IPS-15b (cell line): ENCODE data around the gene HTR2A.
A peak's percentile ranks its signal among the peaks of the same experiment; 100 is the strongest.

ENCODE experiments used
- H3K27me3 ChIP-seq: one replicate; pipeline ENCODE4 v1.6.1; 2013; ENCODE audit warnings: low read length; ENCODE audit not compliant: control insufficient read depth, insufficient read depth
- H3K36me3 ChIP-seq: one replicate; pipeline ENCODE4 v1.6.1; 2013; ENCODE audit warnings: low read length; ENCODE audit not compliant: control insufficient read depth, insufficient read depth
- H3K4me1 ChIP-seq: one replicate; pipeline ENCODE4 v1.6.1; 2013; ENCODE audit warnings: mild to moderate bottlenecking, low read length; ENCODE audit not compliant: control insufficient read depth, insufficient read depth
- H3K4me3 ChIP-seq: one replicate; pipeline ENCODE4 v1.5.1; 2013; ENCODE audit warnings: low read depth, low read length
- H3K9ac ChIP-seq: one replicate; pipeline ENCODE4 v1.6.1; 2013; ENCODE audit warnings: low read depth, mild to moderate bottlenecking, low read length
- H3K9me3 ChIP-seq: one replicate; pipeline ENCODE4 v1.6.1; 2013; ENCODE audit warnings: mild to moderate bottlenecking, low read length; ENCODE audit not compliant: control insufficient read depth, insufficient read depth

HTR2A gene

DNA sequence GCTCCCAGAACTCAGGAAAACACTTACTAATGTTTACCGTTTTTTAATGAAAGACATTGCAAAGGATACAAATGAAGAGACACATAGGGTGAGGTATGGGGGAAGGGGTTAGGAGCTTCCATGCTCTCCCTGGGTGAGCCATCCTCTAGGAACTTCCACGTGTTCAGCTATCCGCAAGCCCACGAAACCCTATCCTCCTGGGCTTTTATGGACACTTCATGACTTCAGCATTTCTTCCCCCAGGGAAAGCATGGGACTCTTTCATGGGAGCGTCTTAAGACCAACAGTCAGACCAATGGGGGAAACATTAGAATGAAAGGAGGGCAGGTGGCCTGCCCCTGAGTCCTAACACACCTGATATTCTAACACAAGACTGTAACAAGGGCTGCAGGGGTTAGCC lies 93.3 kb downstream of the HTR2A start:
- Histone ChIP-seq H3K9me3 (no peaks in the 10 kb centered on the region), H3K4me3 (no peak overlapping the region), H3K36me3 (no peaks in the 10 kb centered on the region), H3K27me3 (no peaks in the 10 kb centered on the region), H3K4me1 (no peaks in the 10 kb centered on the region), H3K9ac (no peak overlapping the region)

DNA sequence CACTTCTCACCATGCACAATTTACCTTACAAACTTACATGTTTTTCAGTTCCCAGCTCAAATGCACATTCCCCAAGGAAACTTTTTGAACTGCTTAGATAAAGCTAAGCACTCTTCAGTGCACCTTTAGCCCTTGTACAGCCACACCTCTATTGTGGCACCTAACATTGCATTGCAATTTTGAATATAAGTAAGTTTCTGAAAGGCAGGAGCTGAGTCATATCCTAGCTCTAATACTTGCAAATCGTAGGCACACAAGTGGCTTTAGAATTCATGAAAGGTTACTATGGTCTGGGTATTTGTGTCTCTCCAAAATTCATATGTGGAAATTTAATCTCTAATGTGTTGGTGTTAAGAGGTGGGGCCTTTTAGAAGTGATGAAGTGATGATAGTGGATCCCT lies 95.0 kb downstream of the HTR2A start:
- no peaks in the 10 kb centered on the region for H3K27me3 ChIP-seq
- no peak overlapping the region for H3K9ac ChIP-seq
- H3K36me3 ChIP-seq, result no peaks in the 10 kb centered on the region
- no peaks in the 10 kb centered on the region for H3K9me3 ChIP-seq
- no peak overlapping the region for H3K4me3 ChIP-seq
- H3K4me1 ChIP-seq, result peaks cover 4% of the 10 kb centered on the region

DNA sequence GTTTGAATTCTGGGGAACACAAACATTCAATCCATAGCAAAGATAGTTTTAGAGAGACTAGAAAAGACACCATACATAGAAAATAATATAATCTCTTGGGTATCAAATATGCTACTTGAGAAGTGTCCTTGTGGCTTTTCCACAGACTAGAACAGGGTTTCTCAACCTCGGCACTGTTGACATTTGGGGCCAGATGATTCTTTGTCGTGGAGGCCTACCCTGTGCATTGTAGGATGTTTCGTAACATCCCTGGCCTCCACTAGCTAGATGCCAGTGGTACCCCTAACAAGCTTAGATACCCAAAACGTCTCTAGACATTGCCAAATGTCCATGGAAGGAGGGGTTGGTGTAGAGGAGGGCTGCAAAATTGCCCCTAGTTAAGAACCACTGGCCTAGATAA lies 97.7 kb downstream of the HTR2A start:
- Histone ChIP-seq H3K4me3 (no peak overlapping the region), H3K27me3 (no peaks in the 10 kb centered on the region), H3K36me3 (no peaks in the 10 kb centered on the region), H3K9ac (no peak overlapping the region), H3K9me3 (no peaks in the 10 kb centered on the region), H3K4me1 (peaks cover 12% of the 10 kb centered on the region)

DNA sequence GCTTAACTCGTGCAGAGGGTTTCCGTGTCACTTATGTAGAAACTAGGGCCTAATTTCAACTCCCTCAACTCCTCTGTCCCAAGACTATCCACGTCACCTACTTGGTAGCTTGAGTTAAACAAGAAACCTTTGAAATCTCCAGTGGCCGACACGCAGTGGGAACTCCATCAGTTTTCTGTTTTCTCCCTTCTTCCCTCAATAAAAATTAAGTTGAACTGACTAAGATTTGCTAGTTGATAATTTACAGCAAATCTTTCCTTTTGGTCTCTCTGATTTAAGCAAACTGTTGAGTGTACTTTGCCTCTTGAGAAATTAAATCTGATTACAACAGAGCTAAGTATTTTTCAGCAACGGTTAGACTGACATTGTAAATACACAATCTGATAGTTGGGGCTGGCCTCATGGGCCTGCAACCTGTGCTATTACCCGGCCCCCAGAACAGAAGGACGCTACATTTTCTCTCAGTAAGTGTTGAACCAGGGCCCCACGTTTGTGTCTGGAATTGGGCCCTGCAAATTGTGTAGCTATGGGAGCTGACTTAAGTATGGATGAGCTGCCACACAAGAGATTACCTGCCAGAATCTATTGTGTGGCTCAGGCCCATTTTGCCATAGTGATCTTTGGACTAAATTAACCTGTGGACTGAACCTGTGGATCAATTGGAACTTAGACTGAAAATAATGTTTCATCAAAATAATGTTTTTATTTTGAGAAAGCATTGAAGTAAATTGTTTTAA lies 99.2 kb downstream of the HTR2A start:
- H3K4me1 ChIP-seq, result peaks cover 12% of the 10 kb centered on the region
- H3K27me3 ChIP-seq, result no peaks in the 10 kb centered on the region
- peak overlapping the region; percentile 90 for H3K4me3 ChIP-seq
- H3K9ac ChIP-seq, result peak overlapping the region; percentile 92
- H3K36me3 ChIP-seq, result no peaks in the 10 kb centered on the region
- H3K9me3 ChIP-seq, result no peaks in the 10 kb centered on the region

DNA sequence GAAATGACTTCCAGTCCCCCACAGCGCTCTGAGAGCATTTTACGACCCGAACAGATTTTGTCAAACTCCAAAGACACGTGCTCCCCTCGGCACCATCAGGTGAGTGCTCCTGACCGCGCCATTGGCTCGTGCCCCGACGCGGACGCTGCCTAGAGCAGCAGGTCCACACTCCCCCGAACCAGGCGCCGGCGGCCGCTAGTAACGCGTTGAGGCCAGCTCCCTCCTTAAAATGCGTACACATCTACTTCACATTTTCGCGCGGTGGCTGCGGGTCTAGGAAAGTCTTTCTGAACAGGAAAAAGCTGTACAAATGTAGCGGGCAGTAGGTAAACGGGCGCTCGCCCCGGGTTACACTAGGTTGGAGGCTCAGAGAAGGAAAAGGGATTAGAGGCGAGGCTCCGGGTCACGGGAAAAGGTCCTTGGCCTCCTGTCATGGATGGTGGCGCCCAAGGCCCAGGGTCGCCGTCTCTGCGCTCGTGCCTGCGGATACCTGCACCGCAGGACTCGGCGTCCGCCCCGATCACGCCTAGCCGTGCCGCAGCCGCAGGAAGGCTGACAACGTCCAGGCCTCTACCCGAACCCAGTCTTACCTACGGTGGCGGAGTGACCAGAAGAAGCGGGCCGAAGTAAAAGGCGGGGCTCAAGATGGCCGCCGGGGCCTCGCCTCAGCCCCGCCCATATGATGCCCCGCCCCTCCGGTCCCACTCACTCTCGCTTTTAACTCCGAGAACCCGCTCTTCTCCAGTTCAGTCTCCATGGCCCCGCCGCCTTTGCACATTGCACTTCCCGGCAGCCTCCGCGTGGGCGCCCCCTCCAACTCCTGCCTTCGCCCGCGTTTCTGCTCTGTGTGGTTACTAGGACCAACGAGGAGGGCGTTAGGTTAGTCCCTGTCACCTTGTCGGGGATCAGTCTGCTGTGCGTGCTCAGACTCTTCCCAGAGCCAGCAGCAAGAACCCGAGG lies 100.1 kb downstream of the HTR2A start, which contains the start of gene ESD:
Gene ESD (minus strand): TSS at position 647 of the 960 bp plus-strand sequence. CDS start 5,748 bp downstream, outside the sequence.
- H3K27me3 ChIP-seq, result no peaks in the 10 kb centered on the region
- H3K9me3 ChIP-seq, result no peaks in the 10 kb centered on the region
- H3K36me3 ChIP-seq, result no peaks in the 10 kb centered on the region
- H3K9ac ChIP-seq, result peak within 1 kb of the TSS; percentile 92
- peaks cover 12% of the 10 kb centered on the region for H3K4me1 ChIP-seq
- H3K4me3 ChIP-seq, result peak within 1 kb of the TSS; percentile 90

DNA sequence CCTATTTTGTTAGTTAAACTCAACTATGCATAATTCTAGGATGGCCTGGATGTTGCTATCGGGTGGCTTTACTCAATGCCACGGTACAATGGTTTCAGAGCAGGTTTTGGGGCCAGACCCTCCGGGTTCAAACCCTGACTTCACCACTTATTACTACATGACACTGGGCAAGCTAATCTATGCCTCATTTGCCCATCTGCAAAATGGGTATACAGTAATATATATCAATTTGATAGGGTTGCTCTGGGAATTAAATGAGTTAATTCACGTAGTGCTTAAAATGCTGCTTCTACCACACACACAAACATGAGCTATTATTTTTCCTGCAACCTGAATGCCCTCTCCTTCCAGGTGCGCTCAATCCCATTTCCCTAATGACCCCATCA lies 100.7 kb downstream of the HTR2A start:
- H3K27me3 ChIP-seq, result no peaks in the 10 kb centered on the region
- H3K9me3 ChIP-seq, result no peaks in the 10 kb centered on the region
- H3K9ac ChIP-seq, result peak overlapping the region; percentile 92
- H3K36me3 ChIP-seq, result no peaks in the 10 kb centered on the region
- peaks cover 12% of the 10 kb centered on the region for H3K4me1 ChIP-seq
- H3K4me3 ChIP-seq, result peak overlapping the region; percentile 90

DNA sequence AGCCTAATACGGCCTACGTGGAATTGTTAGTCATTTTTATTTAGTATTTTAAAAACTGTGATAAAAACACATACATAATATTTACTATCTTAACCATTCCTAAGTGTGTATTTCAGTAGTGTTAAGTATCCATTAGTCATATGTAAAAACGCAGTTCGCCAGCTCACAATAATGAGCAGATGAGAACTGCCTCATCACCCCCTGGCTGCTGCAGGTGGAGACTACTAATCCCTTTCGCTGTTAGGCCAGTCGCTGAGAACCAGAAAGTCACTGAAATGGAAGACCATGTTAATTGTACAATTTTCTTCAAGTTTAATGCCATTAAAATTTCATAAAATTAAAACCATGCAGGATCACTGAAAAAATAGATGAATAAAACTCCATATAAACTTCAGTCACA lies 101.5 kb downstream of the HTR2A start:
- Histone ChIP-seq H3K4me1 (peaks cover 12% of the 10 kb centered on the region), H3K27me3 (no peaks in the 10 kb centered on the region), H3K9ac (no peak overlapping the region), H3K4me3 (no peak overlapping the region), H3K9me3 (no peaks in the 10 kb centered on the region), H3K36me3 (no peaks in the 10 kb centered on the region)

DNA sequence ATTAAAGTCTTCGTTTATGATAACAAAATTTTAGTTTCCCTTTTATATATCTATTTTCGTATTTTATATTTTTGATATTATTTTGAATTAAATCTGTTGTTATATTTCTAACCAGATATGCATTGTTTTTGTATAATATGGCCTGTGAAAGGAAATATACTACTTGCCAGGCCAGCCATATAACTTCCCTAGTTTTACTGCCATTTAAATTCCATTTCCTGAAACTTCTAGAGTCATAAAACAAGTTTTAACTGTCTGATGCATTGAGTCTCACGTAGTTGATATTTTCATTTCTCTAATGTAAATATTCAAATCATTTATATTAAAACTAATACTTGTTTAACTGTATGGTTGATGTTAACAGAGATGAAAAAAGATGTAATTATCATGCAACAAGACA lies 113.3 kb downstream of the HTR2A start:
- no peaks in the 10 kb centered on the region for H3K27me3 ChIP-seq
- no peaks in the 10 kb centered on the region for H3K9me3 ChIP-seq
- H3K4me1 ChIP-seq, result no peaks in the 10 kb centered on the region
- no peak overlapping the region for H3K9ac ChIP-seq
- no peak overlapping the region for H3K4me3 ChIP-seq
- H3K36me3 ChIP-seq, result peaks cover 10% of the 10 kb centered on the region

DNA sequence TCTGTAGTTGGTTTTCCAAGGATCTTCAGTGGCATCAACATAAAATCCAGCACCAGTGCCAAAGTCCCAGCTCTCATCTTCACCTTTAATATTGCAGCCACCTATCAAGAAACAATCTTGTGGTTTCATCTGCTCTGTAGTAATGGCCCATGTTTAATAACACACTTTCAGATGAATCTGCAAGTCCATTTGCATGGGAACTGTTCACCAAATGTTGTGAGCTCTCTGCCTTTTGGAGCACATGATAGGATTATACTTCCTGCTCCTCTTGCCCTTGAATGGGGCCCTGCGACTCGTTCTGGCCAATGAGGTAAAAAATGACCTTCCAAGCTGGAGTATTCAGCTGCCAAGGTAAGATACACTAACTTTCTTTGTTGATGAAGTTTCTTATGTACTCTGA lies 114.2 kb downstream of the HTR2A start:
- H3K27me3 ChIP-seq, result no peaks in the 10 kb centered on the region
- peaks cover 10% of the 10 kb centered on the region for H3K36me3 ChIP-seq
- no peak overlapping the region for H3K4me3 ChIP-seq
- no peaks in the 10 kb centered on the region for H3K4me1 ChIP-seq
- no peaks in the 10 kb centered on the region for H3K9me3 ChIP-seq
- H3K9ac ChIP-seq, result no peak overlapping the region

DNA sequence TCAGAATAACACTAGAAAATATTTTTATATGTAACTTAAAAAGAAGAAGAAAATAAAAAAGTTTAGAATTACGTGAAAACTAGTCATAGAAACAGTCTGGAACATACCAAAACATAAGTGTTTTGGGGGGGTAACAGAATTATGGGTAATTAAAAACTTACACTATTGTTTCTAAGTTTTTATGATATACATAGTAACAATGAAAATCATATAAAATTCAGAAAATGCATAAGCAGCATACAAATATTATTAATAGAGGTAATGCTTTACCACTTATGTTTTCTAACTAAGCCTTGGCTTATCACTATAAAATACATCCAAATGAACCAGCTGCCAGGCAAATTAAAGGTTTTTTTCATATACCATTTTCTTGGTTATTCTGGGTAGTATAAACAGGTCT lies 114.8 kb downstream of the HTR2A start:
- peaks cover 10% of the 10 kb centered on the region for H3K36me3 ChIP-seq
- H3K9ac ChIP-seq, result no peak overlapping the region
- no peaks in the 10 kb centered on the region for H3K4me1 ChIP-seq
- H3K4me3 ChIP-seq, result no peak overlapping the region
- no peaks in the 10 kb centered on the region for H3K27me3 ChIP-seq
- H3K9me3 ChIP-seq, result no peaks in the 10 kb centered on the region
